WI38 (cell line): ENCODE data around the gene TBX10.
"Not testable (repeated sequence)": the region's sequence is repeated elsewhere in the genome, so short reads cannot be mapped to it uniquely, and the experiment has no call there.

Experiments used
- H3K4me3 ChIP-seq: 2 replicates; pipeline ENCODE4 v1.5.1; 2011; ENCODE audit warnings: low read depth, mild to moderate bottlenecking, control low read depth, low read length
- TF ChIP-seq, protein P1 (sequence below): IDR thresholded peaks from 2 replicates; pipeline ENCODE4 v1.5.1; 2012; ENCODE audit warnings: low read depth, mild to moderate bottlenecking, control low read depth, low read length

The TBX10 gene

GRCh38 chr11:67626970-67627369, 12.6 kb downstream of the TBX10 start:
- TF ChIP-seq, protein P1, sequence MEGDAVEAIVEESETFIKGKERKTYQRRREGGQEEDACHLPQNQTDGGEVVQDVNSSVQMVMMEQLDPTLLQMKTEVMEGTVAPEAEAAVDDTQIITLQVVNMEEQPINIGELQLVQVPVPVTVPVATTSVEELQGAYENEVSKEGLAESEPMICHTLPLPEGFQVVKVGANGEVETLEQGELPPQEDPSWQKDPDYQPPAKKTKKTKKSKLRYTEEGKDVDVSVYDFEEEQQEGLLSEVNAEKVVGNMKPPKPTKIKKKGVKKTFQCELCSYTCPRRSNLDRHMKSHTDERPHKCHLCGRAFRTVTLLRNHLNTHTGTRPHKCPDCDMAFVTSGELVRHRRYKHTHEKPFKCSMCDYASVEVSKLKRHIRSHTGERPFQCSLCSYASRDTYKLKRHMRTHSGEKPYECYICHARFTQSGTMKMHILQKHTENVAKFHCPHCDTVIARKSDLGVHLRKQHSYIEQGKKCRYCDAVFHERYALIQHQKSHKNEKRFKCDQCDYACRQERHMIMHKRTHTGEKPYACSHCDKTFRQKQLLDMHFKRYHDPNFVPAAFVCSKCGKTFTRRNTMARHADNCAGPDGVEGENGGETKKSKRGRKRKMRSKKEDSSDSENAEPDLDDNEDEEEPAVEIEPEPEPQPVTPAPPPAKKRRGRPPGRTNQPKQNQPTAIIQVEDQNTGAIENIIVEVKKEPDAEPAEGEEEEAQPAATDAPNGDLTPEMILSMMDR, result no peak
- H3K4me3 ChIP-seq, result no peak overlapping the region

GRCh38 chr11:67626131-67626833, 13.3 kb downstream of the TBX10 start:
- not testable (repeated sequence) for H3K4me3 ChIP-seq

DNA sequence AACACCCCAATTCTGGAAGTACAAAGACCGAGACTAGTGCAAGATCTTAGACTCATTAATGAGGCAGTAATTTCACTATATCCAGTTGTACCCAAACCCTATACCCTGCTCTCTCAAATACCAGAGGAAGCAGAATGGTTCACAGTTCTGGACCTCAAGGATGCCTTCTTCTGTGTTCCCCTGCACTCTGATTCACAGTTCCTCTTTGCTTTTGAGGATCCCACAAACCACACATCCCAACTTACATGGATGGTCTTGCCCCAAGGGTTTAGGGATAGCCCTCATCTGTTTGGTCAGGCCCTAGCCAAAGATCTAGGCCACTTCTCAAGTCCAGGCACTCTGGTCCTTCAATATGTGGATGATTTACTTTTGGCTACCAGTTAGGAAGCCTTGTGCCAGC, 15.8 kb downstream of the TBX10 start:
- not testable (repeated sequence) for H3K4me3 ChIP-seq

GRCh38 chr11:67622905-67623304, 16.7 kb downstream of the TBX10 start:
- not testable (repeated sequence) for H3K4me3 ChIP-seq

GRCh38 chr11:67621928-67622327, 17.6 kb downstream of the TBX10 start:
- not testable (repeated sequence) for H3K4me3 ChIP-seq

DNA sequence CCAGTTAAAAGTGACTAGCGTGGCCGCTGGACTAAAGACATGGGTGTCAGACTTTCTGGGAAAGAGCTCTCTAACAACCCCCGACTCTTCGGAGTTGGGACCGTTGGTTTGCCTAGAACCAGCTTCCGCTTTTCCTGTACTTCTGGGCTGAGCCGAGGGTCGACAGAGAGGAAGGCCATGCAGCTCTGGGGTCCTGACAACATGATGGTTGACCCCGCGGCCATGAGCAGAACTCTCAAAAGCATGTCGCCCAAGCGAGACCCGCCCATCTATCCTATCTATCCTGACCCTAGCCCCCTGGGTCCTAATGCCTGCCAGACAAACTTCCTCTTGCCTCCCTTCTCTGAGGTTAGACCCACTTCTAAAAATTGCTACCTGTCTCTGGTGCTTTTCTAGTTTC, 18.9 kb downstream of the TBX10 start:
- not testable (repeated sequence) for H3K4me3 ChIP-seq

DNA sequence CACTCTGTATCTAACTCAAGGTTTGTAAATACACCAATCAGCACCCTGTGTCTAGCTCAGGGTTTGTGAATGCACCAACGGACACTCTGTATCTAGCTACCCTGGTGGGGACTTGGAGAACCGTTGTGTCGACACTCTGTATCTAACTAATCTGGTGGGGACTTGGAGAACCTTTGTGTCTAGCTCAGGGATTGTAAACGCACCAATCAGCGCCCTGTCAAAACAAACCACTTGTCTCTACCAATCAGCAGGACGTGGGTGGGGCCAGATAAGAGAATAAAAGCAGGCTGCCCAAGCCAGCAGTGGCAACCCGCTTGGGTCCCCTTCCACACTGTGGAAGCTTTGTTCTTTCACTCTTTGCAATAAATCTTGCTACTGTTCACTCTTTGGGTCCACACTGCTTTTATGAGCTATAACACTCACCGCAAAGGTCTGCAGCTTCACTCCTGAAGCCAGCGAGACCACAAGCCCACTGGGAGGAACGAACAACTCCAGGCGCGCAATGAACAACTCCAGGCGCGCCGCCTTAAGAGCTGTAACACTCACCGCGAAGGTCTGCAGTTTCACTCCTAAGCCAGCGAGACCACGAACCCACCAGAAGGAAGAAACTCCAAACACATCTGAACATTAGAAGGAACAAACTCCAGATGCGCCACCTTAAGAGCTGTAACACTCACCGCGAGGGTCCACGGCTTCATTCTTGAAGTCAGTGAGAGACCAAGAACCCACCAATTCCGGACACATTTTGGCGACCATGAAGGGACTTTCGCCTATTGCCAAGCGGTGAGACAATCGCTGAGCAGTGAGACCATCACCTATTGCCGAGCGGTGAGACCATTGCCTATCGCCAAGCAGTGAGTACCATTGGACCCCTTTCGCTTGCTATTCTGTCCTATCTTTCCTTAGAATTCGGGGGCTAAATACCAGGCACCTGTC, 19.6 kb downstream of the TBX10 start:
- H3K4me3 ChIP-seq, result not testable (repeated sequence)

- H3K4me3 ChIP-seq, result not testable (repeated sequence)
Observed at GRCh38 chr11:67618901-67619659, 20.5 kb downstream of the TBX10 start.

DNA sequence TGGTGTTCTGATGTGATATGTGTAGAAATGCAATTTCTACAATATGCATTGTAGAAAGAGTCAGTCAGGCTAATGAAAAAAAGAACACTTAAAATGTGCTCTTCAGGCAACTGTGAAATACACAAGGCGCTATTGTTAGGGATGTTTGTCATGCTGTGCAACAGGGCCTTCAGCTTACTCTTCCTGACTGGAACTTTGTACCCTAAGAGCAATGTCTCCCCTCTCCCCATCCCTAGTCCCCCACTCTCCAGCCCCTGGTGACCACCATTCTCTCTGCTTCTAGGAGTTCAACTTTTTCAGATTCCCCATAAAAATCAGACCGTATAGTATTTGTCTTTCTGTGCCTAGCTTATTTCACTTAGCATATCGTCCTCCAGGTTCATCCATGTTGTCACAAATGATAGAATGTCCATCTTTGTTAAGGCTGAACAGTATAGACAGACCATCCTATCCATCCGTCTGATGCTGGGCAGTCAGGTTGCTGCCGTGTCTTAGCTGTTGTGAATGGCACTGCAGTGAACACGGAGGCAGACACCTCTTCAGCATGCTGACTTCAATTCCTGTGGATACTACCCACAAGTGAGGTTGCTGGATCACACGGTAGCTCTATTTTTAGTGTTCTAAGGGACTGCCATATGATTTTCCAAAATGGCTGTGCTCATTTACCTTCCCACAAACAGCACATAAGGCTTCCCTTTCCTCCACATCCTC, 22.2 kb downstream of the TBX10 start:
- no peak overlapping the region for H3K4me3 ChIP-seq
- TF ChIP-seq, protein P1, result no peak

- TF ChIP-seq, protein P1, result no peak
Observed at GRCh38 chr11:67616431-67617242, 22.9 kb downstream of the TBX10 start.

More at GRCh38 chr11:67616431-67617242, 22.9 kb downstream of the TBX10 start:
- H3K4me3 ChIP-seq, result no peak overlapping the region
